ENCODE results near the gene PERM1. TPM values are rescaled to one million over a fixed set of nuclear protein-coding genes. Genes with fewer than 3 reads are reported as not detected.

Gene PERM1
- total and polyA plus RNA-seq, 9 of the 15 experiments (the other 6 are each of a cell fraction or from before 2014, with no cell fraction given) = not detected

DNA sequence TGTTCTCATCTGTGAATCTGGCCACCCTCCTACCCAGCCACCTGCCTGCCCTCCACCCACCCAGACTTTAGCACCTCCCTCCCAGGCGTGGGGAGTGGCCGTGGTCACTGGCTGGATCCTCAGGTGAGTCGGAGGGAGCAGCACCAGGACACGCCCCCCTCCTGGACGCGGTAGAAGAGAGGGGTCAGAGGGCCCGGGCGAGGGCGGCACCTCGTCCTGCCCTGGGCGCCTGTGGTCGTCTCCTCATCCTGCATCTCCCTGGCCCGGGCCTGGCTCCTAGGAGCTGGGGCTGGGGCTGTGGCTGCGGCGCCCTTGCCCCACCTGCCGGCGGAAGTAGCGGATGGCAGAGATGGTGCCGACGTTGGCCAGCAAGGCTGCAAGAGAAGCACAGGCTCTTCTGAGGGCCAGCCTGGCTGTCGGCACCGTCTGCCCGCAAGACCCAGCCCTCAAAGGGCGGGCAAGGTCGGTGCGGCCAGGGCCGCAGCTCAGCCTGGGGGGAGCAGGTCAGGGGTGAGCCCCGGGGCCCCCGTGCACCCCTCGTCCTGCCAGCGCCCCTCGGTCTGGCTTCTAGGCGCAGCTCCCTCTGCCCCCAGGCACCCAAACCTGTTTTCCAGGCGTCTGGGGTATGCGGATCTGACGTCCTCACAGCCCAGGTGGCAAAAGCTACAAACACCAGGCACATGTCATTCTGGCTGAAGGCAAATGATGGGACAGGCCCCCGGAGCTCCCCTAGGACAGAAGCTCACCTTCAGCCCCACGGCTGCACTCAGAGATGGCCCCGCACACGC, 5.8 kb downstream of the PERM1 start (continued):
- TF ChIP-seq, protein P1, sequence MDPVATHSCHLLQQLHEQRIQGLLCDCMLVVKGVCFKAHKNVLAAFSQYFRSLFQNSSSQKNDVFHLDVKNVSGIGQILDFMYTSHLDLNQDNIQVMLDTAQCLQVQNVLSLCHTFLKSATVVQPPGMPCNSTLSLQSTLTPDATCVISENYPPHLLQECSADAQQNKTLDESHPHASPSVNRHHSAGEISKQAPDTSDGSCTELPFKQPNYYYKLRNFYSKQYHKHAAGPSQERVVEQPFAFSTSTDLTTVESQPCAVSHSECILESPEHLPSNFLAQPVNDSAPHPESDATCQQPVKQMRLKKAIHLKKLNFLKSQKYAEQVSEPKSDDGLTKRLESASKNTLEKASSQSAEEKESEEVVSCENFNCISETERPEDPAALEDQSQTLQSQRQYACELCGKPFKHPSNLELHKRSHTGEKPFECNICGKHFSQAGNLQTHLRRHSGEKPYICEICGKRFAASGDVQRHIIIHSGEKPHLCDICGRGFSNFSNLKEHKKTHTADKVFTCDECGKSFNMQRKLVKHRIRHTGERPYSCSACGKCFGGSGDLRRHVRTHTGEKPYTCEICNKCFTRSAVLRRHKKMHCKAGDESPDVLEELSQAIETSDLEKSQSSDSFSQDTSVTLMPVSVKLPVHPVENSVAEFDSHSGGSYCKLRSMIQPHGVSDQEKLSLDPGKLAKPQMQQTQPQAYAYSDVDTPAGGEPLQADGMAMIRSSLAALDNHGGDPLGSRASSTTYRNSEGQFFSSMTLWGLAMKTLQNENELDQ (CRISPR knock-in tag; IDR thresholded peaks at IDR 0.05; ENCODE audit: borderline replicate concordance) = no peak
- TF ChIP-seq, protein P2, sequence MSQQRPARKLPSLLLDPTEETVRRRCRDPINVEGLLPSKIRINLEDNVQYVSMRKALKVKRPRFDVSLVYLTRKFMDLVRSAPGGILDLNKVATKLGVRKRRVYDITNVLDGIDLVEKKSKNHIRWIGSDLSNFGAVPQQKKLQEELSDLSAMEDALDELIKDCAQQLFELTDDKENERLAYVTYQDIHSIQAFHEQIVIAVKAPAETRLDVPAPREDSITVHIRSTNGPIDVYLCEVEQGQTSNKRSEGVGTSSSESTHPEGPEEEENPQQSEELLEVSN (IDR thresholded peaks at IDR 0.05; ENCODE audit: borderline replicate concordance in 1 of 2, extremely low read depth in 1 of 2, insufficient read depth in 1 of 2, insufficient read length in 1 of 2, low read depth in 1 of 2, low read length in 1 of 2, poor library complexity in 1 of 2, severe bottlenecking in 1 of 2) = peak in 1 of 2 experiments; percentile 52
- no peak for TF ChIP-seq TAF7 (tag; IDR thresholded peaks at IDR 0.05)
- TF ChIP-seq, protein P3, sequence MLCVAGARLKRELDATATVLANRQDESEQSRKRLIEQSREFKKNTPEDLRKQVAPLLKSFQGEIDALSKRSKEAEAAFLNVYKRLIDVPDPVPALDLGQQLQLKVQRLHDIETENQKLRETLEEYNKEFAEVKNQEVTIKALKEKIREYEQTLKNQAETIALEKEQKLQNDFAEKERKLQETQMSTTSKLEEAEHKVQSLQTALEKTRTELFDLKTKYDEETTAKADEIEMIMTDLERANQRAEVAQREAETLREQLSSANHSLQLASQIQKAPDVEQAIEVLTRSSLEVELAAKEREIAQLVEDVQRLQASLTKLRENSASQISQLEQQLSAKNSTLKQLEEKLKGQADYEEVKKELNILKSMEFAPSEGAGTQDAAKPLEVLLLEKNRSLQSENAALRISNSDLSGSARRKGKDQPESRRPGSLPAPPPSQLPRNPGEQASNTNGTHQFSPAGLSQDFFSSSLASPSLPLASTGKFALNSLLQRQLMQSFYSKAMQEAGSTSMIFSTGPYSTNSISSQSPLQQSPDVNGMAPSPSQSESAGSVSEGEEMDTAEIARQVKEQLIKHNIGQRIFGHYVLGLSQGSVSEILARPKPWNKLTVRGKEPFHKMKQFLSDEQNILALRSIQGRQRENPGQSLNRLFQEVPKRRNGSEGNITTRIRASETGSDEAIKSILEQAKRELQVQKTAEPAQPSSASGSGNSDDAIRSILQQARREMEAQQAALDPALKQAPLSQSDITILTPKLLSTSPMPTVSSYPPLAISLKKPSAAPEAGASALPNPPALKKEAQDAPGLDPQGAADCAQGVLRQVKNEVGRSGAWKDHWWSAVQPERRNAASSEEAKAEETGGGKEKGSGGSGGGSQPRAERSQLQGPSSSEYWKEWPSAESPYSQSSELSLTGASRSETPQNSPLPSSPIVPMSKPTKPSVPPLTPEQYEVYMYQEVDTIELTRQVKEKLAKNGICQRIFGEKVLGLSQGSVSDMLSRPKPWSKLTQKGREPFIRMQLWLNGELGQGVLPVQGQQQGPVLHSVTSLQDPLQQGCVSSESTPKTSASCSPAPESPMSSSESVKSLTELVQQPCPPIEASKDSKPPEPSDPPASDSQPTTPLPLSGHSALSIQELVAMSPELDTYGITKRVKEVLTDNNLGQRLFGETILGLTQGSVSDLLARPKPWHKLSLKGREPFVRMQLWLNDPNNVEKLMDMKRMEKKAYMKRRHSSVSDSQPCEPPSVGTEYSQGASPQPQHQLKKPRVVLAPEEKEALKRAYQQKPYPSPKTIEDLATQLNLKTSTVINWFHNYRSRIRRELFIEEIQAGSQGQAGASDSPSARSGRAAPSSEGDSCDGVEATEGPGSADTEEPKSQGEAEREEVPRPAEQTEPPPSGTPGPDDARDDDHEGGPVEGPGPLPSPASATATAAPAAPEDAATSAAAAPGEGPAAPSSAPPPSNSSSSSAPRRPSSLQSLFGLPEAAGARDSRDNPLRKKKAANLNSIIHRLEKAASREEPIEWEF (CRISPR knock-in tag; IDR thresholded peaks at IDR 0.05) = no peak
- no peak for TF ChIP-seq POLR2G (IDR thresholded peaks at IDR 0.05; ENCODE audit: low read depth, low read length)
- no peak for TF ChIP-seq ZNF766 (CRISPR knock-in tag; conservative IDR thresholded peaks at IDR 0.05)
- TF ChIP-seq MAFK (IDR thresholded peaks at IDR 0.05; ENCODE audit: low read length) = no peak
- TF ChIP-seq ZNF445 (CRISPR knock-in tag; IDR thresholded peaks at IDR 0.05; ENCODE audit: low read depth) = no peak
- TF ChIP-seq MYC (IDR thresholded peaks at IDR 0.05; ENCODE audit: low read depth, low read length) = no peak
- peak; percentile 76; the same call in 1 of the 2 replicates for TF ChIP-seq MYC (CRISPR knock-in tag; IDR thresholded peaks at IDR 0.05; ENCODE audit: borderline replicate concordance, low read depth)
- TF ChIP-seq SAP30 (IDR thresholded peaks at IDR 0.05; ENCODE audit: borderline replicate concordance, insufficient read depth, low read depth, low read length, poor library complexity, severe bottlenecking) = no peak
- no peak for TF ChIP-seq TCF3 (CRISPR knock-in tag; IDR thresholded peaks at IDR 0.05)
- peak; percentile 50; the same call in 1 of the 2 replicates for TF ChIP-seq CBFB (CRISPR knock-in tag; IDR thresholded peaks at IDR 0.05)
- TF ChIP-seq KHSRP (IDR thresholded peaks at IDR 0.05) = no peak
- no peak for TF ChIP-seq PHTF2 (CRISPR knock-in tag; IDR thresholded peaks at IDR 0.05)
- TF ChIP-seq, protein P4, sequence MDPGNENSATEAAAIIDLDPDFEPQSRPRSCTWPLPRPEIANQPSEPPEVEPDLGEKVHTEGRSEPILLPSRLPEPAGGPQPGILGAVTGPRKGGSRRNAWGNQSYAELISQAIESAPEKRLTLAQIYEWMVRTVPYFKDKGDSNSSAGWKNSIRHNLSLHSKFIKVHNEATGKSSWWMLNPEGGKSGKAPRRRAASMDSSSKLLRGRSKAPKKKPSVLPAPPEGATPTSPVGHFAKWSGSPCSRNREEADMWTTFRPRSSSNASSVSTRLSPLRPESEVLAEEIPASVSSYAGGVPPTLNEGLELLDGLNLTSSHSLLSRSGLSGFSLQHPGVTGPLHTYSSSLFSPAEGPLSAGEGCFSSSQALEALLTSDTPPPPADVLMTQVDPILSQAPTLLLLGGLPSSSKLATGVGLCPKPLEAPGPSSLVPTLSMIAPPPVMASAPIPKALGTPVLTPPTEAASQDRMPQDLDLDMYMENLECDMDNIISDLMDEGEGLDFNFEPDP (CRISPR knock-in tag; IDR thresholded peaks at IDR 0.05) = no peak

Data from K562 (cell line).